Stomach (tissue), 9 donors: ENCODE measurements around the gene MCEE. TPM values are rescaled to one million over a fixed set of nuclear protein-coding genes. Genes with fewer than 3 reads are reported as not detected.
"Not testable (repeated sequence)": the region's sequence is repeated elsewhere in the genome, so short reads cannot be mapped to it uniquely, and the experiment has no call there.

Experiments
- DNase-seq, 2 donors: peaks; one replicate each; pipeline versions ENCODE4 v3.0.0 to v3.0.0-alpha.2; 2013 to 2019
- H3K27ac ChIP-seq, 5 donors: fragments of 200-600 bp in 4 of 5; sonication (generic) in 4 of 5; one replicate each; pipeline ENCODE4 v1.5.1; 2013 to 2019; ENCODE audit warnings: mild to moderate bottlenecking in 1 of 5, moderate library complexity in 1 of 5
- H3K27me3 ChIP-seq, 3 donors: fragments of 200-600 bp; sonication (generic); one replicate each; pipeline ENCODE4 v1.5.1; 2017 to 2019; ENCODE audit warnings: mixed run types in 1 of 3
- H3K36me3 ChIP-seq, 4 donors: fragments of 200-600 bp; sonication (generic); 1 replicate in 3 of 4; 2 replicates in 1 of 4; pipeline ENCODE4 v1.5.1; 2016 to 2019
- H3K4me1 ChIP-seq, 4 donors: fragments of 200-600 bp; sonication (generic); one replicate each; pipeline ENCODE4 v1.5.1; 2016 to 2019
- H3K4me3 ChIP-seq, 4 donors: fragments of 200-600 bp; sonication (generic) in 3 of 4; one replicate each; pipeline ENCODE4 v1.5.1; 2016 to 2019; ENCODE audit warnings: mild to moderate bottlenecking in 1 of 4
- H3K9me3 ChIP-seq, 4 donors: fragments of 200-600 bp; sonication (generic); one replicate each; pipeline ENCODE4 v1.5.1; 2016 to 2019
- CTCF ChIP-seq, 7 experiments: fragments of 450-650 bp in 4 of 7; fragments of 200-600 bp in 3 of 7; sonication (generic) in 3 of 7; IDR thresholded peaks; one replicate each; pipeline ENCODE4 v1.5.1; 2016 to 2019; ENCODE audit warnings: antibody characterized with exemption in 7 of 7, control low read depth in 2 of 7, mild to moderate bottlenecking in 1 of 7
- EP300 ChIP-seq: sonication (generic); formaldehyde crosslinking; IDR thresholded peaks from one replicate; pipeline ENCODE4 v1.6.1; 2017; ENCODE audit warnings: antibody characterized with exemption
- POLR2A ChIP-seq, 4 donors: fragments of 450-650 bp; IDR thresholded peaks; one replicate each; pipeline ENCODE4 v1.6.1; 2016; ENCODE audit warnings: antibody characterized with exemption in 4 of 4, control low read depth in 2 of 4, mild to moderate bottlenecking in 1 of 4, moderate library complexity in 1 of 4
- POLR2AphosphoS5 ChIP-seq, 3 donors: sonication (generic); formaldehyde crosslinking; IDR thresholded peaks; one replicate each; pipeline ENCODE4 v1.6.1; 2016; ENCODE audit warnings: antibody characterized with exemption in 3 of 3
- WGBS, 5 donors: extraction: QIAGEN DNeasy Blood & Tissue Kit in 3 of 5; methylation state at CpG; one replicate each; pipeline versions ENCODE4 v1.1.5 to v1.1.7; 2013 to 2018; 5-methylcytosine and 5-hydroxymethylcytosine counted together
- intact Hi-C: fragments of 100-400 bp; cut with DNase I; formaldehyde crosslinking; loops from one replicate; pipeline ENCODE4 v1.15.1; 2023; ENCODE audit warnings: low total_unique reads
- polyA plus RNA-seq, 3 donors: library from polyadenylated mRNA; stranded (reverse); fragments of 200-250 nt; gene quantifications; one replicate each; pipeline ENCODE4 v1.2.3, GENCODE V29; 2013
- total RNA-seq, 5 donors: library from RNA; depleted of rRNA; stranded (reverse); fragments of >200 nt; gene quantifications; one replicate each; pipeline versions ENCODE4 v1.1.0 to v1.2.3, GENCODE V29; 2014 to 2016
- donor health status: healthy with polysubstance abuse.
- donor health status: Bipolar disorder and iron deficiency.
- donor health status: healthy.

MCEE gene
- total and polyA plus RNA-seq, 8 donors: 4.0 to 53.6 (median 25.1) TPM; not detected in 1

- H3K4me1 ChIP-seq: peaks cover 15 to 34% (median 25%) of the 10 kb centered on the region in 4 donors
- TF ChIP-seq EP300 (no peak), POLR2A (IDR thresholded peaks at IDR 0.05) (no peak), POLR2AphosphoS5 (IDR thresholded peaks at IDR 0.05) (no peak), CTCF (IDR thresholded peaks at IDR 0.05) (no peak)
- no peak overlapping the region for H3K4me3 ChIP-seq
- H3K9me3 ChIP-seq: no peaks in the 10 kb centered on the region
- H3K27me3 ChIP-seq: no peaks in the 10 kb centered on the region
- DNase-seq: no peak
- H3K36me3 ChIP-seq: peaks cover 33 to 58% (median 56%) of the 10 kb centered on the region in 4 donors
- no peak overlapping the region for H3K27ac ChIP-seq
- intact Hi-C loops: no loop called here
Observed at GRCh38 chr2:71133603-71134002, 3.6 kb upstream of the MCEE start.

- intact Hi-C loops, H3K27me3 ChIP-seq, H3K9me3 ChIP-seq, DNase-seq: not testable (repeated sequence)
- 31 to 53% (median 43%) methylated on average over 7 of the region's 7 CpGs for WGBS, 5 donors
- Histone ChIP-seq H3K27ac (peak overlapping the region in 4 of 5 donors; percentile 89 to 96 (median 94)), H3K4me1 (peaks cover 22 to 54% (median 38%) of the 10 kb centered on the region in 4 donors), H3K36me3 (peaks cover 20 to 38% (median 36%) of the 10 kb centered on the region in 4 donors), H3K4me3 (peak overlapping the region; percentile 73 to 83 (median 81))
Observed at GRCh38 chr2:71131387-71132166, 1.5 kb upstream of the MCEE start.

DNA sequence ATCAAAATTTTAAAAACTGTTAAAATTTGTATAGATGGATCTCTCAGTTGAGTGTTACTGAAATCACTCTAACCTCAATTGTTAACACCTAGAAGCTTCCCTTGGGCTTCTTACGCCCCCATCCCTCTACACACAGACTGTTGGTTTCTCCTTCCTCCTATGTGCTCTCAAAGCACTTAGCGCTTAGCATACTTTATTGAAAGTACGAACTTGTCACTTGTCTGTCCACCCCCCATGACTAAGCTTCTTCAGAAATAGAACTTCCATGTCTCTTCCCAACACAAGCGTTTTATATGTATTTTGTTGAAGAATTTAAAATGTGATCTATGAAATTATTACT lies 846 bp upstream of the MCEE start:
- DNase-seq: peak in 1 of 2 donors; percentile 42
- H3K4me1 ChIP-seq: peaks cover 22 to 55% (median 39%) of the 10 kb centered on the region in 4 donors
- intact Hi-C loops: no loop called here
- H3K36me3 ChIP-seq: peaks cover 15 to 31% (median 29%) of the 10 kb centered on the region in 4 donors
- peak overlapping the region; percentile 73 to 83 (median 81) for H3K4me3 ChIP-seq
- 0 to 1% (median 0%) methylated on average over 4 of the region's 4 CpGs for WGBS, 5 donors
- H3K9me3 ChIP-seq: no peaks in the 10 kb centered on the region
- peak overlapping the region; percentile 81 to 96 (median 94) for H3K27ac ChIP-seq
- TF ChIP-seq EP300 (no peak), POLR2AphosphoS5 (IDR thresholded peaks at IDR 0.05) (no peak), POLR2A (IDR thresholded peaks at IDR 0.05) (no peak), CTCF (IDR thresholded peaks at IDR 0.05) (no peak)
- no peaks in the 10 kb centered on the region for H3K27me3 ChIP-seq

- no peaks in the 10 kb centered on the region for H3K9me3 ChIP-seq
- H3K27me3 ChIP-seq: no peaks in the 10 kb centered on the region
- H3K36me3 ChIP-seq: peaks cover 6 to 20% (median 19%) of the 10 kb centered on the region in 4 donors
- H3K27ac ChIP-seq: peak overlapping the region; percentile 81 to 96 (median 94)
- peak overlapping the region; percentile 73 to 83 (median 81) for H3K4me3 ChIP-seq
- WGBS, 5 donors: 0 to 1% (median 0%) methylated on average over 15 to 17 of the region's 17 CpGs
- H3K4me1 ChIP-seq: peaks cover 22 to 57% (median 40%) of the 10 kb centered on the region in 4 donors
- peak in 1 of 4 donors; percentile 46 for TF ChIP-seq POLR2A (IDR thresholded peaks at IDR 0.05)
- TF ChIP-seq POLR2AphosphoS5 (IDR thresholded peaks at IDR 0.05): no peak
- DNase-seq: no peak
- intact Hi-C loops: no loop called here
Observed at GRCh38 chr2:71129902-71130151, 202 bp downstream of the MCEE start.

- Histone ChIP-seq H3K27ac (peak overlapping the region; percentile 81 to 96 (median 94)), H3K4me3 (peak overlapping the region; percentile 73 to 83 (median 81)), H3K9me3 (no peaks in the 10 kb centered on the region), H3K36me3 (peaks cover 4 to 16% (median 14%) of the 10 kb centered on the region in 4 donors), H3K4me1 (peaks cover 22 to 57% (median 40%) of the 10 kb centered on the region in 4 donors), H3K27me3 (no peaks in the 10 kb centered on the region)
- DNase-seq: peak; percentile 16 to 73
- intact Hi-C loops: no loop called here
- TF ChIP-seq CTCF (IDR thresholded peaks at IDR 0.05): no peak
- TF ChIP-seq POLR2A (IDR thresholded peaks at IDR 0.05): no peak
- TF ChIP-seq EP300: no peak
- no peak for TF ChIP-seq POLR2AphosphoS5 (IDR thresholded peaks at IDR 0.05)
- 1 to 2% (median 1%) methylated on average over 18 of the region's 18 CpGs for WGBS, 5 donors
Observed at GRCh38 chr2:71129114-71129901, 721 bp downstream of the MCEE start.
